ENCODE data around the gene PCARE.

The PCARE gene

DNA sequence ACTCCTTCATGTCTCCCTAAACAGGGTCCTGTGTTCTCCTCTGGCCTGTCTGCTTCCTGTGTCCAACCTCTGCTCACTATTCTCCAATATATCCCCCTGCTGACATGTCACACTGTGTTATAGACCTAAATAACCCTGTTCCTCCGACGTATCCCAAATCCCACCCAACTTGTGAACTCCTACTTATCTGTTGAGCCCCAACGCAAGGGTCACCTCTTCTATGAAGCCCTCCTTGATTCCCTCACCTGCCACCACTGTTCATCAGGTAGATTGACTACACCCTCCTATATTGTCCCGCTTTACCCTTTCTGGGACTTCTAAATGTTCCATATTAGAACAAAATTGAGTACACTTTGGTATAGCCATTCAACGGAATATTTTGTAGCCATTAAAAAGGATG, 42.1 kb downstream of the PCARE start:
- no peak for DNase-seq

- DNase-seq, result no peak
Measured at GRCh38 chr2:29031046-29031445, 43.3 kb downstream of the PCARE start.

DNA sequence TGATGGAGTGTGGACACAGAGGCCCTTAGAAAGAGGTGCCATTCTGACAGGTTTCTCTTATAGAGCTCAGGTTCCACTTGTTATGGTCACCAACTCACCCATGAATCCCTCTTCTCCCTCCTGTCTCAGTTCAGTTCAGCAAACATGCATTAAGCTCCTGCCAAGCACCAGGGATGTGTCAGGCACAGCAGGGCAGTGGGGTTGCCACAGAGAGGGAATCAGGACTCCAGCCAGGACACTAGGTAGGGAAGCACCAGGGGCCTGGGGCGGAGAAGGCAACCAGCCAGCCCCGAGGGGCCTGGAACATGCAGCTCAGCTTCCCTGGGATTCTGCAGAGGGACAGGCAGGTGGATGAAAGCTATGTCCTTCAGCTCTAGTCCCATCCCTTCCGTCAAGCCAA, 48.6 kb downstream of the PCARE start:
- no peak for DNase-seq

- peak; percentile 8 for DNase-seq
Measured at GRCh38 chr2:29024882-29025430, 49.4 kb downstream of the PCARE start.

GRCh38 chr2:29023188-29023587, 51.1 kb downstream of the PCARE start:
- no peak for DNase-seq

- no peak for DNase-seq
Measured at GRCh38 chr2:29022679-29023078, 51.6 kb downstream of the PCARE start.

GRCh38 chr2:29021886-29022285, 52.4 kb downstream of the PCARE start:
- DNase-seq, result no peak

DNA sequence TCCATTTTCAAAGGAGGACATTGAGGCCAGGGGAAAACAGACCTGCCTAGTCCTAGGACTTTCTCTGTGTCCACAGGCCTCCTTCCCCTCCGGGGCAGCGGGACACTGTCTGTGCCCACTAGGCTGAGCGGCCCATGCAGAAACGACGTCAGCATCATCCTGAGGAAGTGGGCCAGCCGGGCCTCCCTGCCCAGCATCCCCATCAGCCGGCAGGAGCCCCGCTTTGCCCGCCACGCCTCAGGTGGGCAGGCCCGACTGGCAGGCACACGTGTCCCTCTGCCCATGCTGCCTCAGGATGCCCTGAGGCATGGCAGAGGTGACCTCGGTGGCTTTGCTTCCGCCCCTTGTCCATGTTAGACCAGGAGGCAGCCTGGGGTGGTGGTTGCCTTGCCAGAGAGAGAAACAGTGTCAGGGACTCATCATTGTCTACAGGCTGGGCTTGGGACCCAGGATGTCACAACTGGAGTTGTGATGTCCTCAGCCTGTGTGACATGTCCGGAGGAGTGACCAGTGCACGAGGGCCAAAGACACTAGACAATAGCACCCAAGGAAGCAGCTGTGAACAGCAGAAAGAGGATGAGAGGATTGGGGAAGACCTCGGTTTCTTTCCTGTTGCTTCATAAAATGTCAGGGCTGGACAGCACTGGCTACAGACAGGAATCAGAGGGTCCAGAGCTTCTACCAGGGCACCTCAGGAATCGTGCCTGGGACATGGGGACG, 56.4 kb downstream of the PCARE start:
- no peak for DNase-seq

GRCh38 chr2:29016504-29016903, 57.8 kb downstream of the PCARE start:
- no peak for DNase-seq

GRCh38 chr2:29015701-29016470, 58.4 kb downstream of the PCARE start:
- DNase-seq, result no peak

DNA sequence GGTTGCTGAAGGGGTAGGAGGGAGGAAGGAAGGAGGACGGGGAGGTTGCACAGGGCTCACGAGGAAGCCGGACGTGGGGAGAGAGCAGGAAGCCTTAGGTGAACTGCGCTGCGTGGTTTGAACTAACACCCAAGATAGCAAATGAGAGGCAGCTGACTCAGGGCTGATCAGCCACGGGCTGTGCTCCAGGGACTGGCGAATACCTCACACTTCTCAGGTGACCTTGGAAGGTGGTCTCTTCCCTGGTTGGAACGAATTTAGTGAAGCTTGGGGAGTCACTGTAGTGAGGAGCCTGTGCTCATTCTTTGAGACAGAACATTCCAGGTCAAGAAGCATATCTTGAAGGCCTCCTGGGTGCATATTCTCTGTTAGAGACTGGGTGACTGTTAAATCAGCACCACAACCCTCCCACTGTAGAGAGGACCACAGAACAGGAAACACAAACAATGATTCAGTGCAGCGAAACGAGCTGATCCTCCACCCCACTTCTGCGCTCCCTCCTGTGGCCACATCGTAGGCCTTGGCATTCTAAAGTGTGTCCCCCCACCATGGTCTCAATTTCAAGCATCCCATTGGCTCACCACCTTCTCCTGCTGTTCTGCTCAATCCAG, 59.4 kb downstream of the PCARE start:
- DNase-seq, result peak; percentile 51

- no peak for DNase-seq
Measured at GRCh38 chr2:29014331-29014730, 60.0 kb downstream of the PCARE start.

GRCh38 chr2:29013057-29013780, 61.1 kb downstream of the PCARE start:
- no peak for DNase-seq

GRCh38 chr2:29012211-29012681, 62.1 kb downstream of the PCARE start:
- no peak for DNase-seq
